Measurements from ENCODE around the gene IL15RA.

Gene IL15RA

GRCh38 chr10:6014241-6014761 lies 37.0 kb upstream of the IL15RA start:
- H3K4me1 ChIP-seq (ENCODE audit: control insufficient read depth in 1 of 2, insufficient read depth in 2 of 2, low read length in 2 of 2): no peaks in the 10 kb centered on the region
- no peak overlapping the region for H3K4me3 ChIP-seq (ENCODE audit: low read depth in 1 of 2, low read length in 2 of 2)
- no peaks in the 10 kb centered on the region for H3K36me3 ChIP-seq (ENCODE audit: control insufficient read depth in 1 of 2, insufficient read depth in 2 of 2, low read length in 2 of 2)
- no peaks in the 10 kb centered on the region for H3K9me3 ChIP-seq (ENCODE audit: control insufficient read depth in 1 of 2, low read length in 2 of 2)
- H3K27ac ChIP-seq (ENCODE audit: low read length): no peak overlapping the region
- no peaks in the 10 kb centered on the region for H3K27me3 ChIP-seq (ENCODE audit: low read depth, low read length)

DNA sequence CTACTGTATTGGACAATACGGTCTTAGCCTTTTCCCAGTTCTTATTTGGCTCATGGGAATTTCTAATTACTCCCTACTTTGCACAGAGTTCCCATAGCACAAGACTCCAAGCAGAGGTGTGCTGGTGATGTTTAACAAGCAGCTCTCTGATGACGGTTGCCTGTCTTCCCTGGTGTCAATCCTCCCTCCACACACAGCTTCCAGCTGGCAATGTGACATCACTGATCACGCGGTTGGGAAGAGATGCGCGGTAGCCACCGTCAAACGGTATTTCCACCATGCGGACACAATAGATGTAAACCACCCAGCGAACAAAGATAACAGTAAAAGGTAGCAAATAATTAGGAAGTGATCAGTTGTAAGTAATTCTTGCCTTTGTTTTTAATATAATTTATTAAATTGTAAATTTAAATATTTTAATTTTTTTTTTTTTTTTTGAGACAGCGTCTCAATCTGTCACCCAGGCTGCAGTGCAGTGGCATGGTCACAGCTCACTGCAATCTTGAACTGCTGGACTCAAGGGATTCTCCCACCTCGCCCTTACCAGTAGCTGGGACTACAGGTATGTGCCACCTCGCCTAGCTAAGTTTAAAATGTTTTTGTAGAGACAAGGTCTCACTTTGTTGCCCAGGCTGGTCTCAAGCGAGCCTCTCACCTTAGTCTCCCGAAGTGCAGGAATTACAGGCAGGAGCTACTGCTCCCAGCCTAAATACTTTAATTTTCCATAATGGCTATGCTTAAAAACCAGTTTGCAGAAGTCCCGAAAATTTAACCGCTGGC lies 36.3 kb upstream of the IL15RA start:
- H3K9me3 ChIP-seq (ENCODE audit: control insufficient read depth in 1 of 2, low read length in 2 of 2): no peaks in the 10 kb centered on the region
- H3K4me3 ChIP-seq (ENCODE audit: low read depth in 1 of 2, low read length in 2 of 2): no peak overlapping the region
- H3K27ac ChIP-seq (ENCODE audit: low read length): no peak overlapping the region
- H3K4me1 ChIP-seq (ENCODE audit: control insufficient read depth in 1 of 2, insufficient read depth in 2 of 2, low read length in 2 of 2): no peaks in the 10 kb centered on the region
- H3K36me3 ChIP-seq (ENCODE audit: control insufficient read depth in 1 of 2, insufficient read depth in 2 of 2, low read length in 2 of 2): no peaks in the 10 kb centered on the region
- no peaks in the 10 kb centered on the region for H3K27me3 ChIP-seq (ENCODE audit: low read depth, low read length)

GRCh38 chr10:6012121-6012905 lies 35.0 kb upstream of the IL15RA start:
- Histone ChIP-seq H3K27me3 (ENCODE audit: low read depth, low read length) (no peaks in the 10 kb centered on the region), H3K9me3 (ENCODE audit: control insufficient read depth in 1 of 2, low read length in 2 of 2) (peaks cover 0 to under 1% of the 10 kb centered on the region in 2 donors), H3K27ac (ENCODE audit: low read length) (no peak overlapping the region), H3K4me3 (ENCODE audit: low read depth in 1 of 2, low read length in 2 of 2) (no peak overlapping the region), H3K4me1 (ENCODE audit: control insufficient read depth in 1 of 2, insufficient read depth in 2 of 2, low read length in 2 of 2) (no peaks in the 10 kb centered on the region), H3K36me3 (ENCODE audit: control insufficient read depth in 1 of 2, insufficient read depth in 2 of 2, low read length in 2 of 2) (no peaks in the 10 kb centered on the region)

GRCh38 chr10:6011558-6011957 lies 34.2 kb upstream of the IL15RA start:
- Histone ChIP-seq H3K27me3 (ENCODE audit: low read depth, low read length) (no peaks in the 10 kb centered on the region), H3K9me3 (ENCODE audit: control insufficient read depth in 1 of 2, low read length in 2 of 2) (peaks cover 0 to 6% of the 10 kb centered on the region in 2 donors), H3K27ac (ENCODE audit: low read length) (no peak overlapping the region)

DNA sequence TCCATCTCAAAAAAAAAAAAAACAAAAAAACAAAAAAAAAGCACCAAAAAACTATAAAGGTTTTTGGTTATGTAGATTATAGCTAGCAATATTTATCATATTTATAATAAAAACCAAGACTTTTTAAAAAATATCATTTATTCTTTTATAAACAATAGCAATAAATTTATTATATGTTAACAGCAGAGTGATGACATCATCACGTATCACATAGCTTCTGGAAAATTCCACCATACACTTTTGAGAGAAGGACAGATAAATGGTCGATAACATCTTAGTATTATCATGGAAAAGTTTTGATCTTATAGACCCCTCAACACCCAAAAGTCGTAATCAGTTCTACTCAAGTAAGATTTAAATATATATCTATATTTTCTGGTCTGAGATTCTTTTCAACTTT lies 33.2 kb upstream of the IL15RA start:
- no peak overlapping the region for H3K4me3 ChIP-seq (ENCODE audit: low read depth in 1 of 2, low read length in 2 of 2)
- no peaks in the 10 kb centered on the region for H3K4me1 ChIP-seq (ENCODE audit: control insufficient read depth in 1 of 2, insufficient read depth in 2 of 2, low read length in 2 of 2)
- H3K36me3 ChIP-seq (ENCODE audit: control insufficient read depth in 1 of 2, insufficient read depth in 2 of 2, low read length in 2 of 2): no peaks in the 10 kb centered on the region
- no peaks in the 10 kb centered on the region for H3K27me3 ChIP-seq (ENCODE audit: low read depth, low read length)
- H3K27ac ChIP-seq (ENCODE audit: low read length): no peak overlapping the region
- peaks cover 0 to 6% of the 10 kb centered on the region in 2 donors for H3K9me3 ChIP-seq (ENCODE audit: control insufficient read depth in 1 of 2, low read length in 2 of 2)

More at GRCh38 chr10:6011558-6011957, 34.2 kb upstream of the IL15RA start:
- Histone ChIP-seq H3K36me3 (ENCODE audit: control insufficient read depth in 1 of 2, insufficient read depth in 2 of 2, low read length in 2 of 2) (no peaks in the 10 kb centered on the region), H3K4me3 (ENCODE audit: low read depth in 1 of 2, low read length in 2 of 2) (no peak overlapping the region), H3K4me1 (ENCODE audit: control insufficient read depth in 1 of 2, insufficient read depth in 2 of 2, low read length in 2 of 2) (no peaks in the 10 kb centered on the region)

DNA sequence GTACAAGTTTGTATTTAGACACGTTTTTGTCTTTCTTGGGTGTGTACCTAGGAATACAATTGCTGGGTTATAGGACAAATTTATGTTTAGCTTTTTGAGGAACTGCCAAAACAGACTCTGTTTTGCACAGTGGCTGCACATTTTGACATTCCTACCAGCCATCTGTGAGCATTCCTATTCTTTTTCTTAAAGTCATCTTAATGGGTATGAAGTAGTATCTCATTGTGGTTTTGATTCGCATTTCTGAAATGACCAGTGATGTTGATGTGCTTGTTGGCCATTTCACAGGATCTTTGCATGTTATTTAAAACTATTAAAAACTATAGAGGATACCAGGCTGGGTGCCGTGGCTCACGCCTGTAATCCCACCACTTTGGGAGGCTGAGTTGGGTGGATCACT lies 32.6 kb upstream of the IL15RA start:
- no peaks in the 10 kb centered on the region for H3K4me1 ChIP-seq (ENCODE audit: control insufficient read depth in 1 of 2, insufficient read depth in 2 of 2, low read length in 2 of 2)

DNA sequence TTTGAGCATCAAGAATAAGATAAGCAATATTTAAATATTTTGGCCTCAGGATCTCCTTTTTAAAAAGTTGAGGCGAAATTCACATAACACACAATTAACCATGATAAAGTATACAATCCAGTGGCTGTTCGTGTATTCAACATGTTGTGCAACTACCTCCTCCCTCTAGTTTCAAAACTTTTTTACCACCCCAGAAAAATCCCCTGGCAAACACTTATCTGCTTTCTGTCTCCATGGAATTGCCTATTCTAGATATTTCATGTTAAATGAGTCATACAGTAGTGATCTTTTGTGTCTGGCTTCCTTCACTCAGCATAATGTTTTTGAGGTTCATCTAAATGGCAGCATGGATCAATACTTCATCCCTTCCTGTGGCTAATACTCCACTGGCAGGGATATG lies 31.8 kb upstream of the IL15RA start:
- H3K9me3 ChIP-seq (ENCODE audit: control insufficient read depth in 1 of 2, low read length in 2 of 2): peaks cover 0 to 6% of the 10 kb centered on the region in 2 donors
- H3K27ac ChIP-seq (ENCODE audit: low read length): peak overlapping the region; percentile 14
- no peaks in the 10 kb centered on the region for H3K36me3 ChIP-seq (ENCODE audit: control insufficient read depth in 1 of 2, insufficient read depth in 2 of 2, low read length in 2 of 2)
- no peaks in the 10 kb centered on the region for H3K4me1 ChIP-seq (ENCODE audit: control insufficient read depth in 1 of 2, insufficient read depth in 2 of 2, low read length in 2 of 2)
- no peaks in the 10 kb centered on the region for H3K27me3 ChIP-seq (ENCODE audit: low read depth, low read length)
- H3K4me3 ChIP-seq (ENCODE audit: low read depth in 1 of 2, low read length in 2 of 2): no peak overlapping the region

More for the DNA sequence above, 32.6 kb upstream of the IL15RA start:
- no peak overlapping the region for H3K27ac ChIP-seq (ENCODE audit: low read length)
- H3K4me3 ChIP-seq (ENCODE audit: low read depth in 1 of 2, low read length in 2 of 2): no peak overlapping the region
- H3K36me3 ChIP-seq (ENCODE audit: control insufficient read depth in 1 of 2, insufficient read depth in 2 of 2, low read length in 2 of 2): no peaks in the 10 kb centered on the region
- peaks cover 0 to 6% of the 10 kb centered on the region in 2 donors for H3K9me3 ChIP-seq (ENCODE audit: control insufficient read depth in 1 of 2, low read length in 2 of 2)
- no peaks in the 10 kb centered on the region for H3K27me3 ChIP-seq (ENCODE audit: low read depth, low read length)

DNA sequence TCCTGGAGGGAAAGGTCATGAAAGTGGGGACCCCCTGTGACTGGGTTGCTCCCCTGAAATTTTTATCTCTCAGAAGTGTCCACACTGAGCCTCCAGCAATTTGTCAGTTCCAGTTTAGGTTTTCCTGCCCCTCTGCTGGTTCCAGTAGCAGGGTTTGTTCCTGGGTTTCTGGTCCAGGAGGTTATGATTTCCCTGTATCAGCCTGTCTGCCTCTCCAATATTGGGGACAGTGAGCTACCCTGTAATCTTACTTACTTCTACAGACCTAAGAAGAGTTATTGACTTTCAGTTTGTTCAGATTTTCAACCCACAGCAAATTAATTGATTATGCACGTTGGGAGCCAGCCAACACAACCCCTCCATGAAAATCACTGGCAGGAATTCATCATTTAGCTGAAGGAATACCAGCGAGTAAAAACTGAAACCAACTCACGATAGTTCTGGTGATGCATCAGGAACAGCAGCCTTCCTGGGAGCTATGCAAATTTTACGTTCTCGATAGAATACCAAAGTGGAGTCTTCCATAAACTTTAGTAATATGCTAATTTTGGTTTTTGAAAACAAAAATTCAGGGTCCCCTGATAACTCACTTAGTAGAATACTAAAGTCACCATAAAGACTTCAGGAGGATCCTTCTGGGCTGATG lies 31.3 kb upstream of the IL15RA start:
- H3K27me3 ChIP-seq (ENCODE audit: low read depth, low read length): no peaks in the 10 kb centered on the region
- peak overlapping the region in 1 of 2 donors; percentile 15 for H3K4me3 ChIP-seq (ENCODE audit: low read depth in 1 of 2, low read length in 2 of 2)
- no peaks in the 10 kb centered on the region for H3K36me3 ChIP-seq (ENCODE audit: control insufficient read depth in 1 of 2, insufficient read depth in 2 of 2, low read length in 2 of 2)
- peak overlapping the region; percentile 14 for H3K27ac ChIP-seq (ENCODE audit: low read length)
- no peaks in the 10 kb centered on the region for H3K4me1 ChIP-seq (ENCODE audit: control insufficient read depth in 1 of 2, insufficient read depth in 2 of 2, low read length in 2 of 2)
- H3K9me3 ChIP-seq (ENCODE audit: control insufficient read depth in 1 of 2, low read length in 2 of 2): peaks cover 0 to 6% of the 10 kb centered on the region in 2 donors

DNA sequence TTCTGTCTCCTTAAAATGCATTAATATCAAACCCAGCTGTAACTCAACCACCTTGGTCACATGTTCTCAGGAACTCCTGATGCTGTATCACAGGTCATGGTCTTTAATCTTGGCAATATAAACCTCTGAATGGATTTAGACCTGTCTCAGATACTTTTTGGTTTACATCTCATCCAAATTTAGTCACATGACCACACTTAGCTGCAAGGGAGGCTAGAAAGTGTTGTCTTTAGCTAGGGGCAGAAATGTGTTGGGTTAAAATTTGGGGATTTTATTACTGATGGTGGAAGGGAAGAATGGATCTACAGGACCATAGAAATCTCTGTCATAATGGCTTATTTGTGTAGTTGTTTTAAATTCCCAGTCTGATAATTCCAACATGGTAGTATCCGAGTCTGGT lies 29.6 kb upstream of the IL15RA start:
- H3K27ac ChIP-seq (ENCODE audit: low read length): no peak overlapping the region
- no peak overlapping the region for H3K4me3 ChIP-seq (ENCODE audit: low read depth in 1 of 2, low read length in 2 of 2)
- H3K4me1 ChIP-seq (ENCODE audit: control insufficient read depth in 1 of 2, insufficient read depth in 2 of 2, low read length in 2 of 2): no peaks in the 10 kb centered on the region
- no peaks in the 10 kb centered on the region for H3K27me3 ChIP-seq (ENCODE audit: low read depth, low read length)
- no peaks in the 10 kb centered on the region for H3K36me3 ChIP-seq (ENCODE audit: control insufficient read depth in 1 of 2, insufficient read depth in 2 of 2, low read length in 2 of 2)
- H3K9me3 ChIP-seq (ENCODE audit: control insufficient read depth in 1 of 2, low read length in 2 of 2): peaks cover 0 to 6% of the 10 kb centered on the region in 2 donors

DNA sequence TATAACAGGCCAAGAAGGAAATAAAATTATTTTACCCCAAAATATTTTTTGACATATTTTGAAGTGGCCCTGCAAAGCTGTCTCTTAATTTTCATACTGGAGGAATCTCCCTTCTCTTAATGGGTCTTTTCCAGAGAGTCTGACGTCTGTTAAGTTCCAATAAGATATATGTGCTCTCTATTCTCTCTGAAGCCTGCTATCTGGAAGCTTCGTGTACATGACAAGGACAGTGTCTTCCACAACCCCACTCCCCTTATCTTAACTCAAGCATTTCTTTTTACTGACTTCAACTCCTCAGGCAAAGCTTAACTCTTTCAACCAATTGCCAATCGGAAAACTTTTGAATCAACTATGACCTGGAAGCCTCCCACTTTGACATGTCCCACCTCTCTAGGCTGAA lies 29.2 kb upstream of the IL15RA start:
- Histone ChIP-seq H3K4me1 (ENCODE audit: control insufficient read depth in 1 of 2, insufficient read depth in 2 of 2, low read length in 2 of 2) (no peaks in the 10 kb centered on the region), H3K9me3 (ENCODE audit: control insufficient read depth in 1 of 2, low read length in 2 of 2) (peaks cover 0 to 6% of the 10 kb centered on the region in 2 donors), H3K27ac (ENCODE audit: low read length) (no peak overlapping the region), H3K36me3 (ENCODE audit: control insufficient read depth in 1 of 2, insufficient read depth in 2 of 2, low read length in 2 of 2) (no peaks in the 10 kb centered on the region), H3K27me3 (ENCODE audit: low read depth, low read length) (no peaks in the 10 kb centered on the region), H3K4me3 (ENCODE audit: low read depth in 1 of 2, low read length in 2 of 2) (no peak overlapping the region)

GRCh38 chr10:6005856-6006395 lies 28.6 kb upstream of the IL15RA start:
- peaks cover 0 to 6% of the 10 kb centered on the region in 2 donors for H3K9me3 ChIP-seq (ENCODE audit: control insufficient read depth in 1 of 2, low read length in 2 of 2)
- no peaks in the 10 kb centered on the region for H3K36me3 ChIP-seq (ENCODE audit: control insufficient read depth in 1 of 2, insufficient read depth in 2 of 2, low read length in 2 of 2)
- no peak overlapping the region for H3K27ac ChIP-seq (ENCODE audit: low read length)
- no peak overlapping the region for H3K4me3 ChIP-seq (ENCODE audit: low read depth in 1 of 2, low read length in 2 of 2)
- no peaks in the 10 kb centered on the region for H3K4me1 ChIP-seq (ENCODE audit: control insufficient read depth in 1 of 2, insufficient read depth in 2 of 2, low read length in 2 of 2)
- no peaks in the 10 kb centered on the region for H3K27me3 ChIP-seq (ENCODE audit: low read depth, low read length)
